Measurements from ENCODE around the gene STKLD1. TPM values are rescaled to one million over a fixed set of nuclear protein-coding genes. Genes with fewer than 3 reads are reported as not detected.

STKLD1 gene
- total RNA-seq, 4 donors from 2014 or later = 0.94 TPM; not detected in 3

DNA sequence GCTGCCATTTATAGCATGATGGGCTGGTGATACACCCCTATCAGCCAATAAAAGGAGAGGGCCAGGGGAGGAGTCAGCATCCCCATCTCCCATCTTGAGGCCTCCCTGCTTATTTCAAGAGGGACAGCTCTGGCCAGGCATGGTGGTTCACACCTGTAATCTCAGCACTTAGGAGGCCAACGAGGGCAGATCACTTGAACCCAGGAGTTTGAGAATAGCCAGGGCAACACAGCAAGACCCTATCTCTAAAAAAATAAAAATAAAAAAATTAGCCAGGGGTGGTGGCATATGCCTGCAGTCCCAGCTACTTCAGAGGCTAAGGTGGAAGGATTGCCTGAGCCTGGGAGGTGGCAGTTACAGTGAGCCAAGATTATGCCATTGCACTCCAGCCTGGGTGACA is 31.9 kb downstream of the STKLD1 start:
- no peak overlapping the region for H3K27ac ChIP-seq
- H3K4me3 ChIP-seq = no peak overlapping the region
- peaks cover 0 to 82% (median 0%) of the 10 kb centered on the region in 3 donors for H3K36me3 ChIP-seq
- no peak for TF ChIP-seq POLR2A (IDR thresholded peaks at IDR 0.05)
- TF ChIP-seq, protein P1, sequence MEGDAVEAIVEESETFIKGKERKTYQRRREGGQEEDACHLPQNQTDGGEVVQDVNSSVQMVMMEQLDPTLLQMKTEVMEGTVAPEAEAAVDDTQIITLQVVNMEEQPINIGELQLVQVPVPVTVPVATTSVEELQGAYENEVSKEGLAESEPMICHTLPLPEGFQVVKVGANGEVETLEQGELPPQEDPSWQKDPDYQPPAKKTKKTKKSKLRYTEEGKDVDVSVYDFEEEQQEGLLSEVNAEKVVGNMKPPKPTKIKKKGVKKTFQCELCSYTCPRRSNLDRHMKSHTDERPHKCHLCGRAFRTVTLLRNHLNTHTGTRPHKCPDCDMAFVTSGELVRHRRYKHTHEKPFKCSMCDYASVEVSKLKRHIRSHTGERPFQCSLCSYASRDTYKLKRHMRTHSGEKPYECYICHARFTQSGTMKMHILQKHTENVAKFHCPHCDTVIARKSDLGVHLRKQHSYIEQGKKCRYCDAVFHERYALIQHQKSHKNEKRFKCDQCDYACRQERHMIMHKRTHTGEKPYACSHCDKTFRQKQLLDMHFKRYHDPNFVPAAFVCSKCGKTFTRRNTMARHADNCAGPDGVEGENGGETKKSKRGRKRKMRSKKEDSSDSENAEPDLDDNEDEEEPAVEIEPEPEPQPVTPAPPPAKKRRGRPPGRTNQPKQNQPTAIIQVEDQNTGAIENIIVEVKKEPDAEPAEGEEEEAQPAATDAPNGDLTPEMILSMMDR (IDR thresholded peaks at IDR 0.05) = no peak
- DNase-seq = no peak
- H3K27me3 ChIP-seq = no peaks in the 10 kb centered on the region
- H3K4me1 ChIP-seq = no peaks in the 10 kb centered on the region
- no peaks in the 10 kb centered on the region for H3K9me3 ChIP-seq

DNA sequence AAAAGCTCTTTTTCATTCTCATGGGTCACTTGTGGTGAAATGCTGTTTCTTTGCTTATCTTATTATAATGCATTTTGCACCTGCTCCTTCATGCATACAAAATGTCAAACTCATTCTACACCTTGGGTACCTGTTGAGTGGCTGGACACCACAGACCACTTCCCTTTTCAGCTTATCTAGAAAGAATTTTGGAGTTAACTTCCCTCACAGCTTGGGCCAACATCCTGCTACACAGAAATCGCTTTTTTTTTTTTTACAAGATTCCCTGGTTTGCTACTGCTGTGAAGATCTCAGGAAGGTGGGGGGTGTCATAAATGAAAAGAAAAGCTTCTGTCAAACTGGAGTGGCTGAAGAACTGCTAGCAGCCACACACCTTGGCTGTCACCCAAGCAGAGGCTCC is 39.0 kb downstream of the STKLD1 start:
- Histone ChIP-seq H3K4me3 (no peak overlapping the region), H3K27ac (no peak overlapping the region), H3K36me3 (peaks cover 0 to 41% (median 0%) of the 10 kb centered on the region in 3 donors), H3K27me3 (no peaks in the 10 kb centered on the region), H3K4me1 (peaks cover 7 to 25% (median 13%) of the 10 kb centered on the region in 4 donors), H3K9me3 (no peaks in the 10 kb centered on the region)
- TF ChIP-seq POLR2A (IDR thresholded peaks at IDR 0.05) = no peak
- TF ChIP-seq, protein P1 (IDR thresholded peaks at IDR 0.05) = no peak
- no peak for DNase-seq

DNA sequence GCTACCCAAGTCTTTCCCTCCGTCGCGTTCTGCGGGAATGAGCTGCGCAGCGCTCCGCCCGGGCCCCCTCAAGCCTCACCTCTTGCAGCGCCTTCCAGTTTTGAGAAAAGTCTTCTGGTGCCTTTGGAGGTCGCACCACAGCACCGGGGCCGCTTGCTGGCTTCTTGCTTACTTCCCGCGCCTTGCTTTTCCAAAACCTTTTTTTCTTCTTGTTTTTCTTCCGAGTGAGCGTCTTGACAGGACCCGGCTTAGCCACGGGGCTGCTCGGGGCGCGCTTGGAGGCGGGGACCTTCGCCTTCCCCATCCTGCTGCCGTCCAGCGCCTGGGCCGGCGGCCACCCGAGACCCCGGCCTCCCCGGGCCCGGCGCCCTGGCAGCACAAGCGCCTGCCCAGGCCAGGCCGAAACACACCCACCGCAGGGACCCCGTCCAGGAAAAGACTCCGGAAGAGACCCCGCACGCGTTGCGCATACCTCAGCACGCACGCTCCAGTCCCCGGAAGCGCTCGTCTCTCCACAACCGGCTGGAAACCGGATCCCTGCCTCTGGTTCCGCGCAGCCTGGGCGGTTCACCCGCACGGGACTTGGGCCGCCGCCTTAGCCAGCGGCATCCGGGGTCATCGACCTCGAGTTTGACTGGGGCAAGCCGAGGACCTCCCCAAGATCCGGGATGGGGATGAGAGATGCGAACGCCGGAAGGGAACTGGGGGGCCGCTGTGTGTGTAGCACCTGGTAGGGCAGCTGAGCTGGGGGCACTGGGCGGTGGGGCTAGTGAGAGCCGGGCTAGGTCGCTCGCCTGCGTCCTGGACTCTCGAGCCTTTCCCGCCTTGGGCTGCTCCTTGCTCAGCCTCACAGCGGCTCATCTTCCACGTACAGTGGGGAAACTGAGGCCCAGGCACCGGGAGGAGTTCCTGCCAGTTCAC is 41.6 kb downstream of the STKLD1 start, which contains the start of gene REXO4:
TSS of gene REXO4 (minus strand) at position 470 of the 921 bp plus-strand sequence. CDS start at position 304, 166 bp downstream.
- no peaks in the 10 kb centered on the region for H3K27me3 ChIP-seq
- TF ChIP-seq, protein P1 (IDR thresholded peaks at IDR 0.05) = no peak
- TF ChIP-seq POLR2A (IDR thresholded peaks at IDR 0.05) = peak; percentile 34 to 37
- peak; percentile 76 to 92 (median 90) for DNase-seq
- peak within 1 kb of the TSS; percentile 78 to 94 (median 88) for H3K27ac ChIP-seq
- no peaks in the 10 kb centered on the region for H3K9me3 ChIP-seq
- peak within 1 kb of the TSS; percentile 76 to 96 (median 92) for H3K4me3 ChIP-seq
- H3K36me3 ChIP-seq = peaks cover 0 to 14% (median 0%) of the 10 kb centered on the region in 3 donors
- H3K4me1 ChIP-seq = peaks cover 7 to 25% (median 13%) of the 10 kb centered on the region in 4 donors

DNA sequence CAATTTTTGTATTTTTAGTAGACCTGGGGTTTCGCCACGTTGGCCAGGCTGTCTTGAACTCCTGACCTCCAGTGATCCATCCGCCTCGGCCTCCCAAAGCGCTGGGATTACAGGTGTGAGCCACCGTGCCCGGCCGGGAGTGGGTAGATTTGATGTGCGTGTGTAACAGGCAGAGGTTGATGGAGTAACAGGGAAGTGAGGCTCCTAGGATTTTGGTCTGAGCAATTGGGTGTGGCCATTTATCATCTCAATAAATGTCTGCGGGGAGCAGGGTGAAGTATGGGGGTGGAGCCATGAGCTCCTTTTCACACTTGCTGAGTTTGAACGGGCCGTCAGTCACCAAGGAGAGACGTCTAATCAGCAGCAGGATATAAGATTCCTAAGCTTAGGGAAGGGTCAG is 42.8 kb downstream of the STKLD1 start:
- peak overlapping the region; percentile 78 to 94 (median 88) for H3K27ac ChIP-seq
- no peaks in the 10 kb centered on the region for H3K27me3 ChIP-seq
- peak overlapping the region in 2 of 4 donors; percentile 76 to 96 for H3K4me3 ChIP-seq
- peak in 1 of 2 donors; percentile 10 for TF ChIP-seq POLR2A (IDR thresholded peaks at IDR 0.05)
- TF ChIP-seq, protein P1 (IDR thresholded peaks at IDR 0.05) = no peak
- DNase-seq = peak in 1 of 3 donors; percentile 57
- H3K9me3 ChIP-seq = no peaks in the 10 kb centered on the region
- peaks cover 7 to 25% (median 13%) of the 10 kb centered on the region in 4 donors for H3K4me1 ChIP-seq
- peaks cover 0 to 2% (median 0%) of the 10 kb centered on the region in 3 donors for H3K36me3 ChIP-seq

DNA sequence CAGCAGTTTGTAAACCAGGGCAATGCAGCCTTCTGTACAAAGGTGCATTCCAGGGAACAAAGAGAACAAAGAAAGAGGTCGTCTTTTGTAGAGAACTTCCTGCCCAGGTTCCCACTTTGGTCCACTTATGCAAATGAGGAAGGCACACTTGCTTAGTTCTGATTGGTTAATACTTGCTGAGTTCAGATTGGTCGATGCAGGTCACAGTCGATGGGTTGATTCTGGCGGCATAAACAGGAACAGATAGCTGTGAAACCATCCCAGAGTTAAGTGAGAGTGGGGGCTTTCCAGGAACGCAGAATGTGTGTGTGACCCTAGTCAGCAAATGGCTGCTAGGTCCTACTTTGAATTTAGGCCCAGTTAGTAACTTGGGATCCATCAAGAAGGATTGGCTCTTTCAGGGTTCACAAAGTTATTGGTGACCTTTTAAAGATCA is 44.2 kb downstream of the STKLD1 start:
- Histone ChIP-seq H3K27ac (peak overlapping the region in 1 of 4 donors; percentile 13), H3K36me3 (no peaks in the 10 kb centered on the region), H3K4me1 (peaks cover 7 to 25% (median 13%) of the 10 kb centered on the region in 4 donors), H3K4me3 (no peak overlapping the region), H3K27me3 (no peaks in the 10 kb centered on the region), H3K9me3 (no peaks in the 10 kb centered on the region)
- DNase-seq = peak in 1 of 3 donors; percentile 30
- no peak for TF ChIP-seq POLR2A (IDR thresholded peaks at IDR 0.05)
- TF ChIP-seq, protein P1 (IDR thresholded peaks at IDR 0.05) = no peak
